Mesodermal cell (in vitro differentiated cells): Measurements from ENCODE around the gene RNF114. TPM values are rescaled to one million over a fixed set of nuclear protein-coding genes. Genes with fewer than 3 reads are reported as not detected.

Experiments used
- H3K27ac ChIP-seq: 2 replicates; pipeline ENCODE4 v1.7.0; 2013; ENCODE audit warnings: mild to moderate bottlenecking, low read depth, low read length, moderate library complexity; ENCODE audit not compliant: severe bottlenecking
- H3K36me3 ChIP-seq: 2 replicates; pipeline ENCODE4 v1.7.1; 2013; ENCODE audit warnings: mild to moderate bottlenecking, low read length, moderate library complexity; ENCODE audit not compliant: control insufficient read depth, insufficient read depth
- H3K4me1 ChIP-seq: one replicate; pipeline ENCODE4 v1.7.1; 2013; ENCODE audit warnings: mild to moderate bottlenecking, low read length; ENCODE audit not compliant: insufficient read depth, control insufficient read depth, poor library complexity, severe bottlenecking
- H3K4me3 ChIP-seq: 2 replicates; pipeline ENCODE4 v1.7.0; 2013; ENCODE audit warnings: low read length, control low read depth, mild to moderate bottlenecking; ENCODE audit not compliant: insufficient read depth, poor library complexity, severe bottlenecking; ENCODE audit errors: extremely low read depth
- H3K9me3 ChIP-seq: 2 replicates; pipeline ENCODE4 v1.7.1; 2013; ENCODE audit warnings: mild to moderate bottlenecking, low read length, moderate library complexity; ENCODE audit not compliant: control insufficient read depth
- WGBS, 2 experiments: methylation state at CpG; one replicate each; pipeline ENCODE4 v1.1.5; 2013; ENCODE audit warnings: missing lambda C conversion rate in 2 of 2; ENCODE audit not compliant: insufficient coverage in 2 of 2; 5-methylcytosine and 5-hydroxymethylcytosine counted together
- polyA plus RNA-seq, 2 experiments: library from polyadenylated mRNA; stranded (reverse); fragments of 50-300 nt; gene quantifications; one replicate each; pipeline ENCODE4 v1.2.3, GENCODE V29; 2013

The RNF114 gene, protein sequence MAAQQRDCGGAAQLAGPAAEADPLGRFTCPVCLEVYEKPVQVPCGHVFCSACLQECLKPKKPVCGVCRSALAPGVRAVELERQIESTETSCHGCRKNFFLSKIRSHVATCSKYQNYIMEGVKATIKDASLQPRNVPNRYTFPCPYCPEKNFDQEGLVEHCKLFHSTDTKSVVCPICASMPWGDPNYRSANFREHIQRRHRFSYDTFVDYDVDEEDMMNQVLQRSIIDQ
- 84.5 TPM for polyA plus RNA-seq (2013, experiment 1 of 2)
- 76.5 TPM for polyA plus RNA-seq (2013, experiment 2 of 2)

DNA sequence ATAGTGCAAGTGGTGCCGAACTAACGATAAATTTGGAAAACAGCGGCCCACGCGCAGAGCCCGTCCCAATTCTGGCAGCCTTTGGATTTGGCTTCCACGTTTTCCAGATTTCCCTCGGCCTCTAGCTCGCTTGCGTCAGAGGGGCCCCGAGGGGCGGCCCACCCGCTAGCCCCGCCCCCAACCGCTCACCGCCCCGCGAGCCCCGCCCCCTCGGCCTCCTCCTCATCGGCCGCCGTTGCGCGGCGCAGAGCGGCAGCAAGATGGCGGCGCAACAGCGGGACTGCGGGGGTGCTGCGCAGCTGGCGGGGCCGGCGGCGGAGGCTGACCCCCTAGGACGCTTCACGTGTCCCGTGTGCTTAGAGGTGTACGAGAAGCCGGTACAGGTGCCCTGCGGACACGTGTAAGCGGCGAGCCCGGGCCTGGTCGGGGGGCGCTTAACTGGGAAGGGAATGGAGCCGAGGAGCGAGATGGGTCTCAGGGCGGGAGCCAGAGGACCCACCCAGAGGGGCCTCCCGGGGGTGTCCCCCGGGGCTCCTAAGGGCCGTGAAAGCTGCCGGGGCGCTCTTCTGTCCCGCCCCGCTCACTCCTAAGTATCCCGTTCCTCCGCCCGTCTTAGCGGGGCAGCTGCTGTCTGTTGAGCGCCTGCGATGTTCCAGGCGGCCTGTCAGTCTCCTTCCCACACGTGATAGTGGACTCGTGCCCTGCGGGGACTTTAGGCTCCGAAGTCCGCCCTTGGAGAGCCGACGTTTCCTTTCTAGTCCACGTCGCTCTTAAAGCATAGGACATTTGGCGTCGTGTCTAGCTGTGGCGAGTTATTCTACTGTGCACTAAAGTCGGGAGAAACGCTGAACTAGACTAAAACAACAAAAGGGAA, at the start of gene RNF114:
RNF114 (plus strand) TSS at position 245 of the 874 bp plus-strand sequence; CDS start at position 261, 16 bp downstream.
- H3K27ac ChIP-seq, result peak within 1 kb of the TSS; percentile 36
- WGBS, 2 experiments, result 0 to 1% methylated on average over 53 to 69 of the region's 79 CpGs
- H3K4me3 ChIP-seq, result peak within 1 kb of the TSS; percentile 91
- peaks cover 9% of the 10 kb centered on the region for H3K4me1 ChIP-seq
- no peaks in the 10 kb centered on the region for H3K9me3 ChIP-seq
- H3K36me3 ChIP-seq, result peaks cover 26% of the 10 kb centered on the region

DNA sequence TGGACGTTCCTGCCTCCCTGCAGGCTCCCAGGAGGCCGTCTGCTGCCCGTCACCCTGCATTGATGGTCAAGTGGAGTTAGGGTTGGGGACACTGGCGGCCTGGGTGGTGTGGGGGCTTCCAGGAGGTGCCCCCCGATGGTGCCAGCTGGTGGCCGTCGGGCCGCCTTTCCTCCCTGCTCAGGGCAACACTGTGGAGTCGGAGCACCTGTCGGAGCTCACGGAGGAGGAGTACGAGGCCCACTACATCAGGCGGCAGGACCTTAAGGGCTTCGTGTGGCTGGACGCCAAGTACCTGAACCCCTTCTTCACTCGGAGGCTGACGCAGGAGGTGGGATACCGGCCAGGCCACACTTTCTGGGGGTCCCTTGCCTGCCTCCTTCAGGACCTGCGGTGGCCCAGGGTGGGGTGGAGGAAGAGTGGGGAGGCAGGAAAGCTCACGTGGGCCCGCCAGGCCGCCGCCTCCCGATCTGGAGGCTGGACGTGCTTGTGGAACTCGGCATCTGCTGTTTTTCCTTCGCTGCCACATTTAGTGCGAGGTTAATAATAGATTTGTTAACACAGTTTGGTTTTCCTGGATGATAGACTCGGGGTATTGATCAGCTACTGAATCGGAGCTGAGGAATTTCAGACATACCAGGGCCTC, 49.5 kb upstream of the RNF114 start:
- no peak overlapping the region for H3K4me3 ChIP-seq
- peaks cover 18% of the 10 kb centered on the region for H3K4me1 ChIP-seq
- peaks cover 33% of the 10 kb centered on the region for H3K36me3 ChIP-seq
- 95% methylated on average over 19 to 26 of the region's 30 CpGs for WGBS, 2 experiments
- H3K27ac ChIP-seq, result no peak overlapping the region
- H3K9me3 ChIP-seq, result no peaks in the 10 kb centered on the region

DNA sequence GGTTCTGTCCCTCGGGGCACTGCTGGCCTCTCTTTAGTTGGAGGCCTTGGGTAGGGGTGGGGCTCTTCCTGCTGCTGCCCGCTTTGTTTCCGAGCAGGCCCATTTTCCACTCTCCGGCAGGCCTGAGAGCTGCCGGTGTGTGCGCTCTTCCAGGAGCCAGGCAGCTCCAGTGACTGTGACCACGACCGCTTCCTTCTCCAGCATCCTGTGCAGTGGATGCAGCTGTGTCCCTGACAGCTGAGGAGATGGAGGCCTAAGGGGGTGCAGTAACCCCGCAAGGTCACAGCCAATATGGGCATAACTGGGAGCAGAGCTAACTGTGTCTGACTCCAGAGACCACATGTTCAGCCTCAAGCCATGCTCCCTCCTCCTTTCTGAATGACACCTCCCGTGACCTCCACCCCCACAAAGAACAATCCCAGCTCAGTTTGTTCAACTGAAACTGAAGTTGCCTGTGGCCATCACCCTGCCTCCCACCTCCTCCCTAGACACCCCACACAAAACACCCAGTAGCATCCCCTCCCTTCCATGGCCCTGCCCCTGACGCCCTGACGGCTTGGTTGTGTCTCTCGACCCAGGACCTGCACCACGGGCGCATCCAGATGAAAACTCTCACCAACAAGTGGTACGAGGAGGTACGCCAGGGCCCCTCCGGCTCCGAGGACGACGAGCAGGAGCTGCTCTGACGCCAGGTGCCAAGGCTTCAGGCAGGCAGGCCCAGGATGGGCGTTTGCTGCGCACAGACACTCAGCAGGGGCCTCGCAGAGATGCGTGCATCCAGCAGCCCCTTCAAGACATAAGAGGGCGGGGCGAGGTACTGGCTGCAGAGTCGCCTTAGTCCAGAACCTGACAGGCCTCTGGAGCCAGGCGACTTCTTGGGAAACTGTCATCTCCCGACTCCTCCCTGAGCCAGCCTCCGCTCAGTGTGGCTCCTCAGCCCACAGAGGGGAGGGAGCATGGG, 48.7 kb upstream of the RNF114 start:
- H3K4me3 ChIP-seq, result no peak overlapping the region
- peaks cover 30% of the 10 kb centered on the region for H3K36me3 ChIP-seq
- no peaks in the 10 kb centered on the region for H3K9me3 ChIP-seq
- WGBS, 2 experiments, result 91 to 93% methylated on average over 26 to 28 of the region's 32 CpGs
- H3K27ac ChIP-seq, result peak overlapping the region; percentile 4
- peaks cover 21% of the 10 kb centered on the region for H3K4me1 ChIP-seq

DNA sequence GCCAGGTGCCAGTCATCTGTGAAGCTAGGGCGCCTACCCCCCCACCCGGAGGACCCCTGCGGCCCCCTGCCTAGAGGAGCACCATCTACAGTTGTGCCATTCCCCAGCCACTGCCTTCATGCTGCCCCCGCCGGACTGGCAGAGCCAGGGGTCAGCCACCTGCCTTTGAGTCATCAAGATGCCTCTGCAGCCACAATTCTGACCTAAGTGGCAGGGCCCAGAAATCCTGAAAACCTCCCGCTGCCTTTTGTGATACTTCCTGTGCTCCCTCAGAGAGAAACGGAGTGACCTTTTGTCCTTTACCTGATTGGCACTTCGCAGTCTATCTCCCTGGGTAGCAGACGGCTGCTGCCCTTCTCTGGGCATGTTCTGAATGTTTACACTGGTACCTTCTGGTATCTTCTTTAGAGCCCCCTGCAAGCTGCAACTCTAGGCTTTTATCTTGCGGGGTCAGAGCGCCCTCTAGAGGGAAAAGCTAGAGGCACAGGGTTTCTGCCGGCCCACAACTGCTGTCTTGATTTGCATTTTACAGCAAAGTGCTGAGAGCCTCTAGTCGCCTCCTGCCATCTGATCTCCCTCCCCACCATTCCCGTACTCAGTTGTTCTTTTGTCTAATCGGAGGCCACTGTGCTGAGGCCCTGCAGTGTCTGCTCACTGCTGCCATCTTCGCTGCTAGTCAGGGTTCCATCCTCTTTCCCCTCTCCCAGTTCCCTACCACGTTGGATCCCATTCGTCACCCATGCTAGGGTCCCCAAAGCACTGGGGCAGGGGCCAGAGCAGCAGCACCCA, 47.8 kb upstream of the RNF114 start:
- 43 to 47% methylated on average over 17 to 18 of the region's 18 CpGs for WGBS, 2 experiments
- Histone ChIP-seq H3K36me3 (peaks cover 26% of the 10 kb centered on the region), H3K4me3 (no peak overlapping the region), H3K4me1 (peaks cover 26% of the 10 kb centered on the region), H3K27ac (no peak overlapping the region), H3K9me3 (no peaks in the 10 kb centered on the region)

GRCh38 chr20:49889001-49889934, 46.9 kb upstream of the RNF114 start:
- Histone ChIP-seq H3K4me1 (peaks cover 29% of the 10 kb centered on the region), H3K4me3 (no peak overlapping the region), H3K36me3 (peaks cover 17% of the 10 kb centered on the region), H3K27ac (no peak overlapping the region), H3K9me3 (no peaks in the 10 kb centered on the region)
- WGBS, 2 experiments, result 92 to 94% methylated on average over 7 to 9 of the region's 9 CpGs

GRCh38 chr20:49889935-49890333, 46.3 kb upstream of the RNF114 start:
- WGBS, 2 experiments, result 81 to 96% methylated on average over 7 to 9 of the region's 9 CpGs
- Histone ChIP-seq H3K4me3 (no peak overlapping the region), H3K27ac (no peak overlapping the region), H3K36me3 (peaks cover 11% of the 10 kb centered on the region), H3K4me1 (peaks cover 29% of the 10 kb centered on the region), H3K9me3 (no peaks in the 10 kb centered on the region)

GRCh38 chr20:49890471-49891361, 45.5 kb upstream of the RNF114 start:
- 70 to 77% methylated on average over 11 to 15 of the region's 21 CpGs for whole genome bisulfite sequencing, 2 experiments
- H3K4me1 ChIP-seq, result peaks cover 29% of the 10 kb centered on the region
- no peaks in the 10 kb centered on the region for H3K9me3 ChIP-seq
- no peak overlapping the region for H3K4me3 ChIP-seq
- H3K36me3 ChIP-seq, result peaks cover 3% of the 10 kb centered on the region
- no peak overlapping the region for H3K27ac ChIP-seq

- Histone ChIP-seq H3K27ac (no peak overlapping the region), H3K4me1 (peaks cover 28% of the 10 kb centered on the region), H3K4me3 (no peak overlapping the region), H3K36me3 (no peaks in the 10 kb centered on the region), H3K9me3 (no peaks in the 10 kb centered on the region)
- WGBS, 2 experiments, result 83 to 86% methylated on average over 5 to 12 of the region's 13 CpGs
Measured at GRCh38 chr20:49891476-49892110, 44.6 kb upstream of the RNF114 start.
